GM21786 (cell line): ENCODE data around the gene RAB20.
"Not testable (repeated sequence)": the region's sequence is repeated elsewhere in the genome, so short reads cannot be mapped to it uniquely, and the experiment has no call there.

Experiments used
- ATAC-seq: cut with Tn5 transposase; IDR thresholded peaks from one replicate; pipeline ENCODE4 v1.9.1; 2021; ENCODE audit not compliant: unreplicated experiment

Gene RAB20

GRCh38 chr13:110492679-110493593, 68.6 kb downstream of the RAB20 start:
- ATAC-seq = no peak

- no peak for ATAC-seq
Measured at GRCh38 chr13:110491869-110492678, 69.4 kb downstream of the RAB20 start.

GRCh38 chr13:110490009-110490770, 71.3 kb downstream of the RAB20 start:
- no peak for ATAC-seq

- ATAC-seq = not testable (repeated sequence)
Measured at GRCh38 chr13:110486880-110487279, 74.6 kb downstream of the RAB20 start.

- no peak for ATAC-seq
Measured at GRCh38 chr13:110486061-110486715, 75.3 kb downstream of the RAB20 start.

GRCh38 chr13:110485604-110486003, 75.9 kb downstream of the RAB20 start:
- no peak for ATAC-seq

GRCh38 chr13:110484290-110485048, 77.1 kb downstream of the RAB20 start:
- ATAC-seq = no peak

- ATAC-seq = no peak
Measured at GRCh38 chr13:110483386-110483968, 78.0 kb downstream of the RAB20 start.

GRCh38 chr13:110480161-110480560, 81.4 kb downstream of the RAB20 start:
- ATAC-seq = no peak

- no peak for ATAC-seq
Measured at GRCh38 chr13:110479648-110480047, 81.9 kb downstream of the RAB20 start.

GRCh38 chr13:110479215-110479545, 82.3 kb downstream of the RAB20 start:
- no peak for ATAC-seq

- no peak for ATAC-seq
Measured at GRCh38 chr13:110478405-110479214, 82.9 kb downstream of the RAB20 start.

GRCh38 chr13:110477706-110478245, 83.7 kb downstream of the RAB20 start:
- ATAC-seq = no peak

GRCh38 chr13:110476220-110476617, 85.3 kb downstream of the RAB20 start:
- no peak for ATAC-seq

- no peak for ATAC-seq
Measured at GRCh38 chr13:110475550-110476219, 85.8 kb downstream of the RAB20 start.

GRCh38 chr13:110475117-110475516, 86.4 kb downstream of the RAB20 start:
- ATAC-seq = no peak

- no peak for ATAC-seq
Measured at GRCh38 chr13:110474713-110475112, 86.8 kb downstream of the RAB20 start.
